Stomach (tissue), 9 donors: Measurements from ENCODE around the gene CST7. TPM values are rescaled to one million over a fixed set of nuclear protein-coding genes. Genes with fewer than 3 reads are reported as not detected.

ENCODE experiments used
- DNase-seq, 2 donors: peaks; one replicate each; pipeline versions ENCODE4 v3.0.0 to v3.0.0-alpha.2; 2013 to 2019
- H3K27ac ChIP-seq, 5 donors: fragments of 200-600 bp in 4 of 5; sonication (generic) in 4 of 5; one replicate each; pipeline ENCODE4 v1.5.1; 2013 to 2019; ENCODE audit warnings: mild to moderate bottlenecking in 1 of 5, moderate library complexity in 1 of 5
- H3K27me3 ChIP-seq, 3 donors: fragments of 200-600 bp; sonication (generic); one replicate each; pipeline ENCODE4 v1.5.1; 2017 to 2019; ENCODE audit warnings: mixed run types in 1 of 3
- H3K36me3 ChIP-seq, 4 donors: fragments of 200-600 bp; sonication (generic); 1 replicate in 3 of 4; 2 replicates in 1 of 4; pipeline ENCODE4 v1.5.1; 2016 to 2019
- H3K4me1 ChIP-seq, 4 donors: fragments of 200-600 bp; sonication (generic); one replicate each; pipeline ENCODE4 v1.5.1; 2016 to 2019
- H3K4me3 ChIP-seq, 4 donors: fragments of 200-600 bp; sonication (generic) in 3 of 4; one replicate each; pipeline ENCODE4 v1.5.1; 2016 to 2019; ENCODE audit warnings: mild to moderate bottlenecking in 1 of 4
- H3K9me3 ChIP-seq, 4 donors: fragments of 200-600 bp; sonication (generic); one replicate each; pipeline ENCODE4 v1.5.1; 2016 to 2019
- EP300 ChIP-seq: sonication (generic); formaldehyde crosslinking; IDR thresholded peaks from one replicate; pipeline ENCODE4 v1.6.1; 2017; ENCODE audit warnings: antibody characterized with exemption
- POLR2A ChIP-seq, 4 donors: fragments of 450-650 bp; IDR thresholded peaks; one replicate each; pipeline ENCODE4 v1.6.1; 2016; ENCODE audit warnings: antibody characterized with exemption in 4 of 4, control low read depth in 2 of 4, mild to moderate bottlenecking in 1 of 4, moderate library complexity in 1 of 4
- POLR2AphosphoS5 ChIP-seq, 3 donors: sonication (generic); formaldehyde crosslinking; IDR thresholded peaks; one replicate each; pipeline ENCODE4 v1.6.1; 2016; ENCODE audit warnings: antibody characterized with exemption in 3 of 3
- WGBS, 5 donors: extraction: QIAGEN DNeasy Blood & Tissue Kit in 3 of 5; methylation state at CpG; one replicate each; pipeline versions ENCODE4 v1.1.5 to v1.1.7; 2013 to 2018; 5-methylcytosine and 5-hydroxymethylcytosine counted together
- intact Hi-C: fragments of 100-400 bp; cut with DNase I; formaldehyde crosslinking; loops from one replicate; pipeline ENCODE4 v1.15.1; 2023; ENCODE audit warnings: low total_unique reads
- polyA plus RNA-seq, 3 donors: library from polyadenylated mRNA; stranded (reverse); fragments of 200-250 nt; gene quantifications; one replicate each; pipeline ENCODE4 v1.2.3, GENCODE V29; 2013
- total RNA-seq, 5 donors: library from RNA; depleted of rRNA; stranded (reverse); fragments of >200 nt; gene quantifications; one replicate each; pipeline versions ENCODE4 v1.1.0 to v1.2.3, GENCODE V29; 2014 to 2016
- TF ChIP-seq, protein P1 (sequence below), 7 experiments: fragments of 450-650 bp in 4 of 7; fragments of 200-600 bp in 3 of 7; sonication (generic) in 3 of 7; IDR thresholded peaks; one replicate each; pipeline ENCODE4 v1.5.1; 2016 to 2019; ENCODE audit warnings: antibody characterized with exemption in 7 of 7, control low read depth in 2 of 7, mild to moderate bottlenecking in 1 of 7
- donor health status: healthy with polysubstance abuse.
- donor health status: Bipolar disorder and iron deficiency.
- donor health status: healthy.

CST7 gene
- total and polyA plus RNA-seq, 8 donors: 0.87 to 8.3 (median 2.5) TPM; not detected in 1

DNA sequence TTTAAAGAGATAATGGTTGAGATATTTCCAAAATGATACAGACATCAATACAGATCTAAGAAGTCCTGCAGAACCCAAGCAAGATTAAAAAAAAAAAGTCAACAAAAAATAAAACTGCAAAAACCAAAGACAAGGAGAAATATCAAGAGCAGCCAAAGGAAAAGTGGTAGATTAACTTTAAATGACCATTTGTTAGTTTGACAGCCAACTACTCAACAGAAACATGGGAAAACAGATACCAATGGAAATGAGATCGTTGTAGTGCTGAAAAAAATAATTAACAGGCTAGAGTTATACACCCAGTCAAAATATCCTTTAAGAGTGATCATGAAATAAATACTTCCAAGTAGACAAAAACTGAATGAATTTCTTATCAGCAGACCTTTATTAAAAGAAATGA lies 53.9 kb downstream of the CST7 start:
- TF ChIP-seq POLR2A (IDR thresholded peaks at IDR 0.05) (no peak), EP300 (no peak), POLR2AphosphoS5 (IDR thresholded peaks at IDR 0.05) (no peak)
- TF ChIP-seq, protein P1, sequence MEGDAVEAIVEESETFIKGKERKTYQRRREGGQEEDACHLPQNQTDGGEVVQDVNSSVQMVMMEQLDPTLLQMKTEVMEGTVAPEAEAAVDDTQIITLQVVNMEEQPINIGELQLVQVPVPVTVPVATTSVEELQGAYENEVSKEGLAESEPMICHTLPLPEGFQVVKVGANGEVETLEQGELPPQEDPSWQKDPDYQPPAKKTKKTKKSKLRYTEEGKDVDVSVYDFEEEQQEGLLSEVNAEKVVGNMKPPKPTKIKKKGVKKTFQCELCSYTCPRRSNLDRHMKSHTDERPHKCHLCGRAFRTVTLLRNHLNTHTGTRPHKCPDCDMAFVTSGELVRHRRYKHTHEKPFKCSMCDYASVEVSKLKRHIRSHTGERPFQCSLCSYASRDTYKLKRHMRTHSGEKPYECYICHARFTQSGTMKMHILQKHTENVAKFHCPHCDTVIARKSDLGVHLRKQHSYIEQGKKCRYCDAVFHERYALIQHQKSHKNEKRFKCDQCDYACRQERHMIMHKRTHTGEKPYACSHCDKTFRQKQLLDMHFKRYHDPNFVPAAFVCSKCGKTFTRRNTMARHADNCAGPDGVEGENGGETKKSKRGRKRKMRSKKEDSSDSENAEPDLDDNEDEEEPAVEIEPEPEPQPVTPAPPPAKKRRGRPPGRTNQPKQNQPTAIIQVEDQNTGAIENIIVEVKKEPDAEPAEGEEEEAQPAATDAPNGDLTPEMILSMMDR (IDR thresholded peaks at IDR 0.05): no peak
- H3K27me3 ChIP-seq: no peaks in the 10 kb centered on the region
- no peak for DNase-seq
- intact Hi-C loops: no loop called here
- 79 to 97% (median 86%) methylated on average over 1 of the region's 1 CpG for WGBS, 5 donors
- H3K4me3 ChIP-seq: no peak overlapping the region
- peaks cover 19 to 42% (median 39%) of the 10 kb centered on the region in 4 donors for H3K36me3 ChIP-seq
- no peak overlapping the region for H3K27ac ChIP-seq
- H3K4me1 ChIP-seq: peaks cover 28 to 51% (median 40%) of the 10 kb centered on the region in 4 donors
- H3K9me3 ChIP-seq: no peaks in the 10 kb centered on the region

DNA sequence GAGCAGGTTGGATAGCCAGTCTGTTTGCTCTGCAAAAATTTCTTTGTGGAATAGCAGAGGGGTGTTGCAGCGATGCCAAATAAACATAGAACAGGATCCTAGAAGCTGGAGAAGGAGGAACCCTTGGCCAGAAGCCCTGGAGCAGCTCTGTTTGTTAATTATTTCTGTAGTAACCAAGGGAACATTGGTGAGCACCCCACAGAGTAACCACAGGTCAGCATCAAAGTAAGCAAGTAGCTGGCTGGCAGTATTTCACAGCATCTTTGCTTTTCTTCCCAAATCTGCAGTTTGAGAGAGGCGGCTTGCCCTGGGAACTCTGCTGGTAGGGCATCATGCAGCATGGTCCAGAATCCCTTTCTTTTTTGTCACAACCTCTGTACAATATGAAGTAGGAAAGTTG lies 56.2 kb downstream of the CST7 start:
- TF ChIP-seq EP300 (no peak), POLR2AphosphoS5 (IDR thresholded peaks at IDR 0.05) (no peak), POLR2A (IDR thresholded peaks at IDR 0.05) (no peak)
- TF ChIP-seq, protein P1 (IDR thresholded peaks at IDR 0.05): no peak
- peak; percentile 69 to 73 for DNase-seq

DNA sequence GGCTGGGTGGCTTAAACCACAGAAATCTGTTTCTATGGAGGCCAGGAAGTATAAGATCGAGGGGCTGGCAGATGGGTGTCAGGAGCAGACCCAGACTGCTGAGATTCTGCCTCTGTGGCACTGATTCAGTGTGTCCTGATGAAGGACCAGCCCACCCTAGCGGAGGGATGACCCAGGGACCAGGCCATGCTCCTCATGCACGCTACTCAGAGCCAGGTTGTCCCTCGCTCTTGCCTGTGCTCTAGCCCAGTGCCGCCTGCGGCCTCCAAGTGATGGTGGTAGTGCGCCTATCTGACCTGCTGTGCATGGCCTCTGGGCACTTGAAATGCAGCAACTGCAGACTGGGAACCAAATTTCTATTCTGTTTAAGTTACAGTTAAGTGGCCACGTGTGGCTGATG lies 56.6 kb downstream of the CST7 start:
- intact Hi-C loops: loop anchor here (5.0 kb wide), 1 partner anchor 42 kb away; no protein-coding TSS in a partner anchor
- DNase-seq: peak in 1 of 2 donors; percentile 18
- WGBS, 5 donors: 44 to 90% (median 85%) methylated on average over 4 to 8 of the region's 8 CpGs
- H3K27me3 ChIP-seq: no peaks in the 10 kb centered on the region
- peak overlapping the region in 4 of 5 donors; percentile 3 to 62 (median 36) for H3K27ac ChIP-seq
- TF ChIP-seq POLR2A (IDR thresholded peaks at IDR 0.05) (no peak), POLR2AphosphoS5 (IDR thresholded peaks at IDR 0.05) (no peak), EP300 (no peak)
- TF ChIP-seq, protein P1 (IDR thresholded peaks at IDR 0.05): no peak
- no peak overlapping the region for H3K4me3 ChIP-seq
- no peaks in the 10 kb centered on the region for H3K9me3 ChIP-seq
- peaks cover 46 to 69% (median 66%) of the 10 kb centered on the region in 4 donors for H3K36me3 ChIP-seq
- H3K4me1 ChIP-seq: peaks cover 3 to 34% (median 19%) of the 10 kb centered on the region in 4 donors

More for the DNA sequence above, 56.2 kb downstream of the CST7 start:
- intact Hi-C loops: loop anchor here (5.0 kb wide), 1 partner anchor 42 kb away; no protein-coding TSS in a partner anchor
- H3K27ac ChIP-seq: peak overlapping the region in 3 of 5 donors; percentile 29 to 62 (median 51)
- H3K4me1 ChIP-seq: peaks cover 7 to 38% (median 23%) of the 10 kb centered on the region in 4 donors
- no peak overlapping the region for H3K4me3 ChIP-seq
- no peaks in the 10 kb centered on the region for H3K27me3 ChIP-seq
- peaks cover 42 to 65% (median 61%) of the 10 kb centered on the region in 4 donors for H3K36me3 ChIP-seq
- H3K9me3 ChIP-seq: no peaks in the 10 kb centered on the region
- WGBS, 5 donors: 31 to 48% (median 40%) methylated on average over 2 of the region's 2 CpGs

DNA sequence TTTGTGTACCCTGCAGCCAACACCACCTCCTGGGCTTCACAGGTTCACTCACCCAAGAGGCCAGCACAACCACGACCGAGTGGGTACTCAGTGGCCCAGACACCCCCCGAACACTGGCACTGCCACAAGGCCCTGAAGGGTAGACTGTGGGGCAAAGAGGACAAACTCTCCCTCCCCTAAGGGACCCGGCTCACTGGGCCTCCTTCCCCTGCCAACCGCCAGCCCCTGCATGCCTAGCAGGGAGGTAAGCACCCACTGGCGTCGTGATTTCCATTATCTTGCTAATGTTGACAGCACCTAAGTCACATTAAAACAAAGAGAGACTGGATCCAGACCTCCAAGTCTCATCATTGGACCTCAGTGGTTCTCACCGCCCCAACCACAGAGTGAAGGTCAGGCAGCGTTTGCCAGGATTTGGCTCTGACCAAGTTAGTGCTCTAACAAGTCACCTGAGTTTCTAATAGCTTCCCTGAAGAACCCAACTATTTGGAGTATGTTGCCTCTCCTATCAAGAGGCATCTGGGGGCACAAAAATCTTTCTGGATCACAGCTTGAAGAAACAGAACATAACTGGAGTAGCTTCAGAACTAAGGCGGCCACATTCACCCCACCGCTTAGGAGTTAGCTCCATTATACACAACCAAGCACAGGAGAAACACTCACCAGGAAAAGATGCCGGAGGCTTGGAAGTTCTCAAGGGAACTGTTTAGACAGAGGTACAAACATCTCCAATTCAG lies 57.5 kb downstream of the CST7 start:
- peaks cover 0 to 30% (median 15%) of the 10 kb centered on the region in 4 donors for H3K4me1 ChIP-seq
- no peaks in the 10 kb centered on the region for H3K27me3 ChIP-seq
- H3K27ac ChIP-seq: peak overlapping the region in 3 of 5 donors; percentile 37 to 62 (median 51)
- no peak for DNase-seq
- H3K36me3 ChIP-seq: peaks cover 55 to 78% (median 75%) of the 10 kb centered on the region in 4 donors
- H3K9me3 ChIP-seq: no peaks in the 10 kb centered on the region
- 75 to 85% (median 82%) methylated on average over 12 of the region's 12 CpGs for WGBS, 5 donors
- intact Hi-C loops: loop anchor here (5.0 kb wide), 1 partner anchor 41 kb away; no protein-coding TSS in a partner anchor
- no peak overlapping the region for H3K4me3 ChIP-seq
- TF ChIP-seq POLR2AphosphoS5 (IDR thresholded peaks at IDR 0.05) (no peak), POLR2A (IDR thresholded peaks at IDR 0.05) (no peak), EP300 (no peak)
- TF ChIP-seq, protein P1 (IDR thresholded peaks at IDR 0.05): no peak
